Activated naive CD4-positive, alpha-beta T cell (primary cell): ENCODE measurements around the gene CEP70.
"Not testable (repeated sequence)": the region's sequence is repeated elsewhere in the genome, so short reads cannot be mapped to it uniquely, and the experiment has no call there.

Source experiments
- DNase-seq, 4 experiments: peaks; one replicate each; lab custom pipeline; 2025; lab: John Stamatoyannopoulos, UW

Gene CEP70

DNA sequence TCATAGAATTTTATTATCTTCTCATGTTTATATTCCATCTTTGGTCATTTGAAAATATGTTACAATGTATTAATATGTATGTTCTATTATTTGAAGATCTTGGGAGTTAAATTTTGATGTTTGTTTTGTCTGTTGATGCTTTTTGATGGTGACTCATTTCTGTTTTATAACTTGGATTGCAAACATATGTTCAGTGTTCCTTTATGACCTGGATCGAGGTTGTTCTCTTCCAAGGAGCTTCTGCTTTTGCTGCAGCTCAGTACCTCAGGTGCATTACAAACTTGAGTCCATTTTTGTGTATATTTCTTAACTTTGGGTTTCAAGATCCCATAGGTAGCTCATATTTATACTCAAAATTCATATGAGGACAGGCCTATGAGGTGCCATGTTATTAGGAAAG lies 122.6 kb downstream of the CEP70 start:
- no peak for DNase-seq

DNA sequence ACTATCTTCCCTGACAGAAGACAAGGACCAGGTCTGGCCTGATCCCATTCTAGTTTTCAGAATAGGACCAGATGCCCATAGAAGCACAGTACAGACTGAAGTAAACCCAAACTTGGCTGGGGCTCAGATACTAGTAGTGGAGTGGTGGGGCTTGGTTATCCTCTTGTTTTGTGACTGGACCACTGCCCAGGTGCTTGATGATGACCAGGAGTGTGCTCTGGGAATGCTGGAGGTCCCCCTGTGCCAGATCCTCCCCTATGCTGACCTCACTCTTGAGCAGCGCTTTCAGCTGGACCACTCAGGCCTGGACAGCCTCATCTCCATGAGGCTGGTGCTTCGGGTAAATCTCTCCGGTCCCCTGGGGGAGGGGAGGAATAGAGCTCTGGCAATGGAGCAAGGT lies 123.4 kb downstream of the CEP70 start:
- DNase-seq, result no peak

- DNase-seq, result no peak
Observed at GRCh38 chr3:138469874-138470273, 124.2 kb downstream of the CEP70 start.

GRCh38 chr3:138468886-138469285 lies 125.2 kb downstream of the CEP70 start:
- no peak for DNase-seq

DNA sequence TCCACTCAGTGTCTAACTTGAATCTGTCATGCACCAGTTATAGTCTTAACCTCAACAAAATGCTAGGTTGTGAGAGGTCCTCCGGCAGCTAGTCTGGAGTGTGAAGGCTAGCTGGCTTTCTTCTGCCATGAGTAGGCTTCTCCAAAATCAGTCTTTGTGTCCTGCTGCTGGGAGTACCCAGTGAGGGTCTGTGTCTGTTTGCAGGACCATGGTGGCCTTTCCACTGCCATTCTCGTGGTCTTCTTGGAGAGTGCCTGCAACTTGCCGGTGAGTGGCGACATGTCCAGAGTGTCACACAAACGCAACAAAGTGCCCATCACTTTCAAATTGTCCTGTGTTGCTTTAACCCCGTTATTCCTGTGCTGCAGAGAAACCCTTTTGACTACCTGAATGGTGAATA lies 125.6 kb downstream of the CEP70 start:
- DNase-seq, result no peak

DNA sequence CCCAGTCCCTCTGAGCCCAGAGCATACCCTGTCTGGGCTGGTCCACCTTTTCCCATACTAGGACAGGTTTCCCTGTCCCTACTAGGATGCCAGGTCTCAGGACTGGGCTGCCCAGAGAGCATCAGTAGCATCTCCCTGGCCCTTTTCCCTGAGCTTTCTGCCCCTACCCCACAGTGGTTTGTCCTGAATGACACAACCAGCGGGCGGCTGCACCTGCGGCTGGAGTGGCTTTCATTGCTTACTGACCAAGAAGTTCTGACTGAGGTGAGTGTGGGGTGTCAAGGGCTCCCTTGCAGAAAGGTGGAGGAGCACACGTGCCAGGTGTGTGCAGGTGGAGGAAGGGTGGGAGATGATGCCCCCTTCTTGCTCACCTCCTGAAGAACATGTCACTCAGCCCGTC lies 126.1 kb downstream of the CEP70 start:
- no peak for DNase-seq

DNA sequence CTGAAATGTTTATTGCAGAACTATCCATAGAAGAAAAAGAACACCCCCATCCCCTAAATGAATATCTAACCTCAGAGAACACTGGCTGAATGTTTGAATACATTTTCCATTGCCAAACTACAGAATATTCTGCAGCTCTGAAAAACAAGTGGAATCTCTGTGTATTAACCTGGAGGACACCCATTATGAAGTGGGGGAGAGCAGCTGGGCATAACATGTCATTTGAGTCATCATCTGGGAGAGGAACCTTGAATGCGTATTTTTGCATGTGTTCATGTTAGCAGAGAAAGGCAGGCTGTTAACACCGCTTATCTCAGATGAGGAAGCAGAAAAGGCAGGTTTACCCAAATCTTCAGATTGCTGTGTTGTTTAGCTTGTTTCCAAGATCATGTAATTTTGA lies 128.1 kb downstream of the CEP70 start:
- DNase-seq, result no peak

DNA sequence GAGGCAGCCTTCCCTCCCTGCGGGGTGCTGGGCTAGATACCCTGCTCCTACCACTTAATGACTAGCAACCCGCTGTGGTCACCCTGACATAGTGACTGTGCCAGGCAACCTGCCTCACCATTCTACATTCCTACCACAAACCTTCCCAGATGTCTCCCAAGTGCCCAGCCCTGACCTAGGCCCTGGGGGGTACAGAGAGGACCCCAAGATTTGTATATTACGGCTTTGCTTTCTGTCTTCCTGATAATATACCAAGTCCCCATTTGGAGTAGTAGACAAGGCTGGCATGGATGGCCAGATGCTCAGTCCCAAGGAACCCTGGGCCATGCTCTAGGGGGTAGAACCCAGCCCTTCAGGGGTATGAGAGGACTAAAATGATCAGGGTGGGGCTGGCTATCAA lies 128.6 kb downstream of the CEP70 start:
- no peak for DNase-seq

- DNase-seq, result no peak
Observed at GRCh38 chr3:138464491-138464860, 129.6 kb downstream of the CEP70 start.

DNA sequence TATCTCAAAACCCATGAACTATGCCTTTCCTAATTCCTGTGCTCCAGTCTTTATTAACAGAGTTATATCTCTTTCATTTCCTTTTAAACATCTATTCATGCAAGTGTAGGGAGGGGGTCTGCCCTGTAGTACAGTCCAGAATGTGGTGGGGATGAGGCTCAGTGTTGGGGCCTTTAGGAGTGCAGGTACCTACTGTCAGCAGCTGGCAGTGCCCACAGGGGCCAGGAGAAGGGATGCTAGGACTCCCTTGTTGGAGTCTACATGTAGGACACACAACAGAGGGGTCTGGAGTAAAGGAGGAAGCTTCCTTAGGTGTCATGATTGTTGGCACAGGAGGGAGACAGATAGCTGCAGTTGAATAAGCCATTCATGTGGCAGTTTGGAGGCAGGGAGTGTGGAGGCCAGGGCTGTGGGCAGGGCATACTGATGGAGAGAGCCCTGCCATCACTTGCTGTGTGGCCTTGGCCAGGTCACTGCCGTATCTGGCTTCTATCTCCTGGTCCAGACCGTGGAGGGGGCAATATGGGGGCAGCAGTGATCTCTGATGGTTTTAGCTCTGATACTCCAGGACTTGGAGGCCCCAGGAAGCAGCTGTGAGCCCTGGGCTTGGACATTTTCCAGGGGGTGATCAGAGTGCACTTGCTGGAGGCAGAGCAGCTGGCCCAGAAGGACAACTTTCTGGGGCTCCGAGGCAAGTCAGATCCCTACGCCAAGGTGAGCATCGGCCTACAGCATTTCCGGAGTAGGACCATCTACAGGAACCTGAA lies 130.2 kb downstream of the CEP70 start:
- no peak for DNase-seq

GRCh38 chr3:138461896-138462295 lies 132.2 kb downstream of the CEP70 start:
- DNase-seq, result no peak

DNA sequence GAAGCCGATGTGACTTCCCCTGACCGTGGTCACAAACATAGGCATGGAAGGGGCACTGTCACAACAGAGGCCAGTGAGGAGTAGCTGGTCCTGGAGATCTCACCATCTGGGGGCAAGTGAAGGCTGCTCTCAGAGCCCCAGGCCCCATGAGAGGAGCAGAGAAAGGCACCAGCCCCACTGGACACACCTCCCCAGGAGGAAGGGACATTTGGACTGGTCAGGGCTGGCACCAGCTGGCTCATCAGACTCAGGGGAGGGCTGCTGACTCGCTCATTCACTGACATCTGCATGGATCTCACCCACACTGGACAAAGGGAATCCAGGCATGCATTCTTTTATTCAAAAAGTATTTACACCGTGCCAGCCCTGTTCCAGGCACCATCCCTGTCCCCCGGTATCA lies 132.8 kb downstream of the CEP70 start:
- DNase-seq, result no peak

GRCh38 chr3:138460536-138461205 lies 133.4 kb downstream of the CEP70 start:
- no peak for DNase-seq

- DNase-seq, result no peak
Observed at GRCh38 chr3:138459619-138460535, 134.2 kb downstream of the CEP70 start.

DNA sequence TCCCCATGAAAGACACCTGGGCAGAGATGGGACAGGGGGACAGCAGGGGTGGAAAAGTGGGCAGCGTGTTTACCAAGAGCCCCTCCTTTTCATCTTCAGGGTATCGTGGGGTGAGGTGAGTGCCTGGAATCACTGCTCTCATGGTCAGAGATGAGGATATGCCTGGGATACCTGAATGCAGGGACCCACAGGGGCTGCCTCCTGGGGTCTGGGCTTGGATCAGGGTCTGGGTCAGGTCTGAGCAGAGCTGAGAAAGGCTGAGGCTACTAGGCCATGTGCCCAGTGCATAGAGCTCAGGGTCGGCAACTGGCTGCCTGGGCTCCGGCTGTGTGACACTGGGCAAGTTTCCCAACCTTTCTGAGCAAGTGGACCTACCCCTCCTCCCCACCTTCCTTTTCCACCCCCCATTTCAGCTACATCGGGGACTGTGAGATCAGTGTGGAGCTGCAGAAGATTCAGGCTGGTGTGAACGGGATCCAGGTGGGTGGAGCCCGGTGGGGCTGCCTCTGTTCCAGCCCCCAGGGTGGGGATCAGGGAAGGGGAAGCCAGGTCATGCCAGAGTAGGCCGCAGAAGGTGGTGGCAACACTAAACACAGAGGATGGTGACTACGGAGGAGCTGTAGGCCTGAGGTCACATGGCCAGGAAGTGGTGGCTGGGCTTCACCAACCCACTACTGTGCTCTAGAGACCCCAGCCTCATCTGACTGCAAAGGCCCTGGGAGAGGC lies 135.1 kb downstream of the CEP70 start:
- no peak for DNase-seq

- no peak for DNase-seq
Observed at GRCh38 chr3:138457863-138458735, 136.0 kb downstream of the CEP70 start.

GRCh38 chr3:138456961-138457862 lies 136.8 kb downstream of the CEP70 start:
- no peak for DNase-seq

- no peak for DNase-seq
Observed at GRCh38 chr3:138455801-138456716, 138.0 kb downstream of the CEP70 start.

DNA sequence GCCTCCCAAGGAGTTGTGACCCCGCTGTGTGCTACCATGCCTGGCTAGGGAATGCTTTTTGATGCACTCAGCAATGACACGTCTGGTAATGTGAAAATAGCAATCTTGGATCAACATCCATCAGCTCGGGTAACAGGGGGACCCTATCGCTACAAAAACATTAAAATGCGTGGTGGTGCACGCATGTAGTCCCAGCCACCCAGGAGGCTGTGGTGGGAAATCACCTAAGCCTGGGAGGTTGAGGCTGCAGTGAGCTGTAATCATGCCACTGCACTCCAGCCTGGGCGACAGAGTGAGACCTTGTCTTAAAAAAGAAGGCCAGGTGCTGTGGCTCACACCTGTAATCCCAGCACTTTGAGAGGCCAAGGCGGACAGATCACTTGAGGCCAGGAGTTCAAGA lies 140.1 kb downstream of the CEP70 start:
- not testable (repeated sequence) for DNase-seq
